Measurements from ENCODE around the gene CEP135. TPM values are rescaled to one million over a fixed set of nuclear protein-coding genes. Genes with fewer than 3 reads are reported as not detected.

Gene CEP135
- total RNA-seq, 4 donors from 2014 or later: 5.3 to 27.1 (median 8.4) TPM

DNA sequence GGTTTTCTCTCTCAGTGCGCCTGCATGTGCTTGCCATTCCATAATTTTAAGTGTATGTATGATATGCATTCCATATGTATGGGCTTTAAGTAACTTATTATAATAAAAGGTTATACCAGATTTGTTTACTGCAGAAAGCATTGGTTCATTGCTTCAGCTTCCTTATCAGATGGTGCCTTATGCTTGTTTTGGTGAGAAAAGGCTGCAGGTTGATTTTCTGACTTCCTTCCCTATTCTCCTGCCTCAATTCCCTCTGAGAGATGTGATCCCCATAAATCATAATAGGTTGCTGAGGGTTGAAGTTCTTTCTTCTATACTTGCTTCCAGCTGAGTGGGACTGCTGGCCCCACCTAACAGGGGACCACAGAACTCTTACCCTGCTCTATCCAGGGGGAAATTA is 10.3 kb upstream of the CEP135 start:
- DNase-seq: no peak
- H3K27ac ChIP-seq: no peak overlapping the region
- no peaks in the 10 kb centered on the region for H3K4me1 ChIP-seq
- H3K36me3 ChIP-seq: no peaks in the 10 kb centered on the region
- TF ChIP-seq, protein P1, sequence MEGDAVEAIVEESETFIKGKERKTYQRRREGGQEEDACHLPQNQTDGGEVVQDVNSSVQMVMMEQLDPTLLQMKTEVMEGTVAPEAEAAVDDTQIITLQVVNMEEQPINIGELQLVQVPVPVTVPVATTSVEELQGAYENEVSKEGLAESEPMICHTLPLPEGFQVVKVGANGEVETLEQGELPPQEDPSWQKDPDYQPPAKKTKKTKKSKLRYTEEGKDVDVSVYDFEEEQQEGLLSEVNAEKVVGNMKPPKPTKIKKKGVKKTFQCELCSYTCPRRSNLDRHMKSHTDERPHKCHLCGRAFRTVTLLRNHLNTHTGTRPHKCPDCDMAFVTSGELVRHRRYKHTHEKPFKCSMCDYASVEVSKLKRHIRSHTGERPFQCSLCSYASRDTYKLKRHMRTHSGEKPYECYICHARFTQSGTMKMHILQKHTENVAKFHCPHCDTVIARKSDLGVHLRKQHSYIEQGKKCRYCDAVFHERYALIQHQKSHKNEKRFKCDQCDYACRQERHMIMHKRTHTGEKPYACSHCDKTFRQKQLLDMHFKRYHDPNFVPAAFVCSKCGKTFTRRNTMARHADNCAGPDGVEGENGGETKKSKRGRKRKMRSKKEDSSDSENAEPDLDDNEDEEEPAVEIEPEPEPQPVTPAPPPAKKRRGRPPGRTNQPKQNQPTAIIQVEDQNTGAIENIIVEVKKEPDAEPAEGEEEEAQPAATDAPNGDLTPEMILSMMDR (IDR thresholded peaks at IDR 0.05): no peak
- no peak for TF ChIP-seq POLR2A (IDR thresholded peaks at IDR 0.05)
- H3K27me3 ChIP-seq: no peaks in the 10 kb centered on the region
- H3K4me3 ChIP-seq: no peak overlapping the region
- peaks cover 0 to 7% of the 10 kb centered on the region in 2 donors for H3K9me3 ChIP-seq
- intact Hi-C loops (cut with DNase I; ENCODE audit: low total_unique reads): no loop called here

- TF ChIP-seq, protein P1 (IDR thresholded peaks at IDR 0.05): no peak
- TF ChIP-seq POLR2A (IDR thresholded peaks at IDR 0.05): no peak
- no peak overlapping the region for H3K4me3 ChIP-seq
Observed at GRCh38 chr4:55939421-55939820, 9.3 kb upstream of the CEP135 start.

GRCh38 chr4:55941881-55942396 is 6.8 kb upstream of the CEP135 start:
- no peaks in the 10 kb centered on the region for H3K4me1 ChIP-seq
- H3K4me3 ChIP-seq: no peak overlapping the region
- intact Hi-C loops (cut with DNase I; ENCODE audit: low total_unique reads): no loop called here
- no peak overlapping the region for H3K27ac ChIP-seq
- no peaks in the 10 kb centered on the region for H3K27me3 ChIP-seq
- TF ChIP-seq, protein P1 (IDR thresholded peaks at IDR 0.05): no peak
- TF ChIP-seq POLR2A (IDR thresholded peaks at IDR 0.05): no peak
- no peaks in the 10 kb centered on the region for H3K36me3 ChIP-seq
- DNase-seq: no peak
- H3K9me3 ChIP-seq: peaks cover 0 to 7% of the 10 kb centered on the region in 2 donors

More at GRCh38 chr4:55939421-55939820, 9.3 kb upstream of the CEP135 start:
- no peak for DNase-seq
- no peaks in the 10 kb centered on the region for H3K4me1 ChIP-seq
- no peak overlapping the region for H3K27ac ChIP-seq
- no peaks in the 10 kb centered on the region for H3K27me3 ChIP-seq
- H3K9me3 ChIP-seq: peaks cover 0 to 7% of the 10 kb centered on the region in 2 donors
- H3K36me3 ChIP-seq: no peaks in the 10 kb centered on the region
- intact Hi-C loops (cut with DNase I; ENCODE audit: low total_unique reads): no loop called here

DNA sequence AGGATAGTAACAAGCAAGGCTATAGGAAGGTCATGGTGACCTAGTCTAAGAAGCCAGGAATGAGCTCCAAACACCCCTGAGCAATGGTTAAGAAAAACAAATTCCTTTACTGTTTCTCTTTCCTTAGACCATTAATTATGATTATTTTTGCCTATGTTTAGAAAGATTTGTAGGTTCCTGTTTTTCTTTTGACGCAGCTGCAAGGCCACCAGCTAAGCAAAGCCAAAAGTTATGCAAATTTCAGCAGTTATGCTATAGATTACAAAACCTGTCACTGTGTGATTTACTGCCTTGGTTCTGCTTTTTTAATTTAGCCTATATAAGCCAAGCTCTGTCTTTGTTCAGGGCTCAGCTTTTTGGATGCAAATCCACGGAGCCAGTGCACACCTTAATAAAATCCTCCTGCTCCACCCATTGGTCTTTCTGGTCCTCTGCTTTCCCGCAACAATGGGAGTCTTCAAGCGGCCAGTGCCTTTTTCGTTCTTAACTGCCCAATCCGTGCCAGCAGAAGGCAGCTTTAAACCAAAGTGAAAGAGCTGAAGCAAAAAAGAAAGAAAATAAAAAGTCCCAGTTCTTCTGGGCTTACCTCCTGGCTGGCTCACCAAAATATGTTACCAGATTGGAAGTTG is 1.4 kb upstream of the CEP135 start:
- no peaks in the 10 kb centered on the region for H3K36me3 ChIP-seq
- intact Hi-C loops (cut with DNase I; ENCODE audit: low total_unique reads): no loop called here
- H3K4me1 ChIP-seq: no peaks in the 10 kb centered on the region
- DNase-seq: no peak
- TF ChIP-seq POLR2A (IDR thresholded peaks at IDR 0.05): no peak
- TF ChIP-seq, protein P1 (IDR thresholded peaks at IDR 0.05): no peak
- no peaks in the 10 kb centered on the region for H3K27me3 ChIP-seq
- H3K4me3 ChIP-seq: peak overlapping the region; percentile 12 to 84
- H3K9me3 ChIP-seq: no peaks in the 10 kb centered on the region
- H3K27ac ChIP-seq: peak overlapping the region; percentile 89

DNA sequence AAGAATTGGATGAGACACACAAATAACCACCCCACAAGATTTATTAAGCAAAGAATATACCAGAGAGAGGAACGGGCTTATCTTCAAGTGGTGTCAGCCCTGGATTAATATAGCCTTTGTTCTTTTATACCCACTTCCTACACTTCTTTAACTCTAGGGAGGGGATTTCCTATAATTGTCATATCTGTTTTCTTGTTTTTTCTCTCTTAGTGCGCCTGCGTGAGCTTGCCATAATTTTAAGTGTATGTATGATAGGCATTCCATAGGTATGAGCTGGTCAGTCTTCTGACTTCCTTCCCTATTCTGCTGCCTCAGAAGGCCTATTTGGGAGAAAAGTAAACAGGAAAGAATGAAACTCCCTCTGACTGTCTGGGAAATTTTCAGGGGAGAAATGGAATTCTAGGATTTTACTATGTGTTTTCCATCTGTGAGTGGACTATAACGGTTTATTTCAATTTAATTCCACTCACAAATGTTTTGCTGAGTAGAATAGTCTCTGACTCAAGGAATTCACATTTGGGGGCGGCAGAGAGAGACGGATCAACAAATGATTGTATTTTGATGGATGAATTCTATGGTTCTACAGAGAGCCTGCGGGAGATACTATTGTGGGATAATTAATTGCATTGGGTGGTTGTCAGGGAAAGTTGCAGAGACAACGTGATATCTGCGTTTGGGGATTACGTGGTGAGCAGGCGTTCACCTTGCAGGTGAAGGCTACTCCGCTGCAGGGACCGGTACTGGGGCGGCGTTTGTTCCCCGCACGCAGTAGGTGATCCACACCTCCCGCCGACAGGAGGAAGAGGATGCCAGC is 626 bp upstream of the CEP135 start:
- Histone ChIP-seq H3K27ac (peak overlapping the region; percentile 89), H3K9me3 (no peaks in the 10 kb centered on the region), H3K27me3 (no peaks in the 10 kb centered on the region), H3K4me1 (no peaks in the 10 kb centered on the region), H3K36me3 (no peaks in the 10 kb centered on the region), H3K4me3 (peak overlapping the region; percentile 45 to 84)
- TF ChIP-seq POLR2A (IDR thresholded peaks at IDR 0.05): no peak
- TF ChIP-seq, protein P1 (IDR thresholded peaks at IDR 0.05): no peak
- intact Hi-C loops (cut with DNase I; ENCODE audit: low total_unique reads): no loop called here
- no peak for DNase-seq

All from uterus (tissue), 4 donors.